HL-60 (cell line): ENCODE results near the gene SHFL.

Source experiments
- CTCF ChIP-seq: IDR thresholded peaks from one replicate; pipeline ENCODE4 v1.5.1; 2011; ENCODE audit warnings: low read length, control low read depth, inconsistent platforms; ENCODE audit not compliant: insufficient read depth
- GABPA ChIP-seq: IDR thresholded peaks from 2 replicates; pipeline ENCODE4 v1.6.1; 2012; ENCODE audit warnings: low read depth
- POLR2AphosphoS5 ChIP-seq: IDR thresholded peaks from 2 replicates; pipeline ENCODE4 v1.6.1; 2012; ENCODE audit warnings: low read depth
- REST ChIP-seq: IDR thresholded peaks from 2 replicates; pipeline ENCODE4 v1.6.1; 2012; ENCODE audit warnings: low read depth; ENCODE audit not compliant: insufficient replicate concordance
- SPI1 ChIP-seq: IDR thresholded peaks from 2 replicates; pipeline ENCODE4 v1.6.1; 2012; ENCODE audit warnings: low read depth, mild to moderate bottlenecking, borderline replicate concordance

DNA sequence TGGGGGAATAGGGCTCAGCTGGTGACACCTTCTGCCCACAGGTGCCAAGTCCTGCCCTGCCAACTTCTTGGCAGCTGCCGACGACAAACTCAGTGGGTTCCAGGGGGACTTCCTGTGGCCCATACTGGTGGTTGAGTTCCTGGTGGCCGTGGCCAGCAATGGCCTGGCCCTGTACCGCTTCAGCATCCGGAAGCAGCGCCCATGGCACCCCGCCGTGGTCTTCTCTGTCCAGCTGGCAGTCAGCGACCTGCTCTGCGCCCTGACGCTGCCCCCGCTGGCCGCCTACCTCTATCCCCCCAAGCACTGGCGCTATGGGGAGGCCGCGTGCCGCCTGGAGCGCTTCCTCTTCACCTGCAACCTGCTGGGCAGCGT lies 27.5 kb downstream of the SHFL start:
- TF ChIP-seq CTCF (no peak), GABPA (no peak), REST (no peak), POLR2AphosphoS5 (peak; percentile 35), SPI1 (no peak)
